GM21528 (cell line): Measurements from ENCODE around the gene IER5L.
"Not testable (repeated sequence)": the region's sequence is repeated elsewhere in the genome, so short reads cannot be mapped to it uniquely, and the experiment has no call there.

ENCODE experiments used
- ATAC-seq: cut with Tn5 transposase; IDR thresholded peaks from one replicate; pipeline ENCODE4 v1.9.1; 2021; ENCODE audit warnings: mild to moderate bottlenecking, moderate library complexity; ENCODE audit not compliant: unreplicated experiment, low FRiP score

Gene IER5L

DNA sequence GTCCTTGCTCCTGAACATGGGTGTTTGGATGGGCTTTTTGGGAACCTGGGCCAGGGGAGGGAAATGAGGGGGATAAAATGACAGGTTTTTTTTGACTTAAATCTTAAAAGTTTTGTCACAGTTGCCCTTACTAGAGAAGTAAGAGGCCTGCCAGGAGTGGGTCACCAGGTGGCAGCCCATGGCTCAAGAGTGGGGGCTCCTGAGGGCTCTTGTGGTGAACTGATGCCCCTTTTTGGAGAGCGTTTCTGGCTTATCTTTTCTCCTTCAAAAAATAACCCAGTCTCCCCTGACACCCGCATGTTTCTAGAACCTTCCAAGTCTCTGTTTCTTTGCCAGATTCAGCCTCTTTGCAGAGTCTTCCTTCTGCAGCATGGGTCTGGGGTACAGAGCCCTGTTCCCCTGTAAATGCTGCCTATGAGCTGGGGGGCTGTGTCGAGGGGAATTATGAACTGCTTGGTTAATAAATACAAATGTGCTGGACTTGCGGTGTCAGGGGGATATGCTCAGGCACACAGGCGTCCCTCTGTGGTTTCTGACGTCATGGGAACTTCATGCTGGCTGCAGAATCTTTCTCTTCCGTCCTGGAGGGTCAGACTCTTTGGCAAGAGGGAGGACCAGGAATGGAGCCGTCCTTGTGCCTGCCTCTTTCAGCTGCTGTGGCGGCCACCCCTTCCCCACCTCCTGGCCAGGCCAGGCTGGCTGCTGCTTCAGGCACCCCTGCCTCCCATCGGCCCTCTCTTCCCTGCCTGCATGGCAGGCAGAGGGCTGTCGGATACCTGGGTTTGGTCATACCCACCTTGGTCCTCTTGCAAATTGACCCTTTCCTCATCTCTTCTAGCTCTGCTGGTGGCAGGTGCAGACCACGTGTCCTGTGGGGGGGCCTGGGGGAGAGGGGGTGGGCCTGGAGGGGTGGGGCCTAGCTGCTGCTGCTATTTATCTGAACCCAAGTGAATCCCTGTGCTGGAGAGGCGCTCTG lies 36.7 kb downstream of the IER5L start:
- no peak for ATAC-seq

- ATAC-seq = peak; percentile 16
These were observed 37.5 kb downstream of the IER5L start for GRCh38 chr9:129140397-129141065.

DNA sequence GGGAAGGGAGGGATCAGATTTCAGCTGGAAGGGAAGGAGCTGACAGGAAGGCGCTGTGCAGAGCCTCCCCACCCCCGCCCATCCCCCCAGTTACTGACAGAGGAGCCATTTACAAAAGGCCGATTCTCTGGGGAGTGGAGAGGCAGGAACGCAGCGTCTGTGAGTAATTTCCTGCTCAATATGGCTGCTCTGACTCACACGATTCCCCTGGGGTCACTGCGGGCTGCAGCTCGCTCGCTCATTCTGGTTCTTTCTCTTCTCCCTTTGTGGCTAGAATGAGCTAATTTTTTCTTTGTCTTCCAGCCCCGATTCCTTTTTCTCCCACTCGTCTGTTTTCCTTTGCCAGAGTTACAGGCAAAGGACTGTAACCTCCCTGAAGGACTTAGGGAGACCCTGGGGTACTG lies 38.1 kb downstream of the IER5L start:
- ATAC-seq = peak; percentile 50

DNA sequence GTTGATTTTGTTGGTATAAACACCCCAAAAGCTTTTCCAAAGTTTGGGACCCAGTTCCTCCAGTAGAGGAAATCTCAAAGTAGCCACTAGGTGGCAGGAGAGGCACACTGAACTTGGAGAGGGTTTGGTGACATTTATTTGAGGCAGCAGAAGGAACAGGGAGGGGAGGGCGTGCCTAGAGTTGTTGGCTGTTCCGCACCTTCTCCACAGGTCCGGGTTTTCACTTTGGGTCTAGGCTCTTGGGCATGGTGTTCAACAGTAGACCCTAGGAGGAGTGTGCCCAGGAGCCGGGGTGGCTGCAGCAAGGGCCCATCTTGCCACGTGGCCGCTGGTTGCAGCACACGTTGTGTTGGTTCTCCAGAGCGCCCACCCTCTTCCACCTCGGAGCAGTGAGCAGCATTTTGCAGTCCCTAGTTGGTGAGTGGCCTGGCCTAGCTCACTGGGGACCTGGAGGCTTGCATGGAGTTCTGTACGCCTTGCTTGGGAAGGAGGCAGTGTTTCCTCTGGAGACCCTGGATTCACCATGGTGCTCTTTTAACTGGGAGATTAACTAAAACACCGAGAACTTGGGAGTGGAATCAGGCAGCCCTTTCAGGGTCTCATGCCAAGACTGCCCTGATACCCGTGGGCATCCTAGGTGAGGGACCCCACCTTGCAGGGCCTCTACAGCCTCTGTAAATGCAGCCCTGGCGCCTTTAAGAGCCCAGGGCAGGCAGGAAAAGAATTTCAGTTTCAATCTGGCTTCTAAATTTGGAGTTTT lies 38.6 kb downstream of the IER5L start:
- ATAC-seq = peak; percentile 33

GRCh38 chr9:129138476-129139232 lies 39.4 kb downstream of the IER5L start:
- no peak for ATAC-seq

DNA sequence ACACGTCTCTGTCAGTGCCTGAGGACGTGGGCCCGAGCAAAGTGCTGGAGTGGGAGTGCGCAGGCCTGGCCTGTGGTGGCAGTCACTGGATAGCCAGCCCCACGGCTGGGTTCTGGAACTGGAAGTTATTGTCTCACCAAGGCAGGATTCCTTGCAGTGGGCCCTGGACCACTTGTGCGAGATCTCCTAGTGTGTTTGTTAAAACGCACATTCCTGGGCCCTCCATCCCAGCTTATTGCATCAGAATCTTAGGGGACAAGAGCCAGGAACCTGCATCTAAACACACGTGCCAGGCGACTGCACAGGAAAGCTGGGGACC lies 40.0 kb downstream of the IER5L start:
- no peak for ATAC-seq

- no peak for ATAC-seq
These were observed 40.5 kb downstream of the IER5L start for GRCh38 chr9:129137292-129138143.

GRCh38 chr9:129136446-129137035 lies 41.5 kb downstream of the IER5L start:
- no peak for ATAC-seq

GRCh38 chr9:129135476-129135875 lies 42.6 kb downstream of the IER5L start:
- no peak for ATAC-seq

DNA sequence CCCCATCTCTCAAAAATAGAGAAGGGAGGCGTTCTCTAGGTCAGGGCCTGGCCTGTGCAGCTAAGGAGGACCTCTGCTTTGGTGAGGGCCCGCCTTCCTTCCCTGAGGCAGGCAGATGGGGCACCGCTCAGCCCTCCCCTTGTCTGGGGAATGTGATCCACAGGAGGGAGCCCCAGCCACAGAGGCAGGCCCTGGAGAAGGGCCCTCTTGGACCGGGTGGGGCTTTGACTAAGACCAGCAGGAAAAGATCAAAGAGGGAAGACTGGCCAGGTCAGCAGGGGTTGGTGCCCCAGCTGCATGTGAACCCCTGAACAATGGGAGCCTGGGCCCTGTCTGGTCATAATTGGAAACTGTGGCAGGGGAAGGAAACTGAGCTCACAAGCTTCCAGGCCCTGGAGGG lies 45.0 kb downstream of the IER5L start:
- no peak for ATAC-seq

- no peak for ATAC-seq
These were observed 46.5 kb downstream of the IER5L start for GRCh38 chr9:129131300-129132145.

GRCh38 chr9:129130791-129131190 lies 47.3 kb downstream of the IER5L start:
- ATAC-seq = no peak

- not testable (repeated sequence) for ATAC-seq
These were observed 47.8 kb downstream of the IER5L start for GRCh38 chr9:129130271-129130670.

DNA sequence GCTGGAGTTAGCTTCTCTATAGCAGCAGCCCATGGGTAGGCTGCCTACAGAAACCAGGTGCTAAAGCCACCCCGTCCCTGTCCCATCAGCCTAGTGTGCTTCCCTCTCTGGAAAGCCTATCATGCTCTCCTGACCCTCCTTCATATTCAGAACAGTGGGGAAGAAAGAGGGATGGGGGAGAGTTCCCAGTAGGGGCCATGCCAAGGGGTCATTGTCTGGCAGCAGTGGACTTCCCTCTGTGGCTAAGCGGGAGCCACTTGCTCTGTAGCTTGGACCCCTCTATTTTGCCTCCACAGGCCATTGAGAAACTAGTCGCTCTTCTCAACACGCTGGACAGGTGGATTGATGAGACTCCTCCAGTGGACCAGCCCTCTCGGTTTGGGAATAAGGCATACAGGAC lies 49.4 kb downstream of the IER5L start:
- no peak for ATAC-seq

DNA sequence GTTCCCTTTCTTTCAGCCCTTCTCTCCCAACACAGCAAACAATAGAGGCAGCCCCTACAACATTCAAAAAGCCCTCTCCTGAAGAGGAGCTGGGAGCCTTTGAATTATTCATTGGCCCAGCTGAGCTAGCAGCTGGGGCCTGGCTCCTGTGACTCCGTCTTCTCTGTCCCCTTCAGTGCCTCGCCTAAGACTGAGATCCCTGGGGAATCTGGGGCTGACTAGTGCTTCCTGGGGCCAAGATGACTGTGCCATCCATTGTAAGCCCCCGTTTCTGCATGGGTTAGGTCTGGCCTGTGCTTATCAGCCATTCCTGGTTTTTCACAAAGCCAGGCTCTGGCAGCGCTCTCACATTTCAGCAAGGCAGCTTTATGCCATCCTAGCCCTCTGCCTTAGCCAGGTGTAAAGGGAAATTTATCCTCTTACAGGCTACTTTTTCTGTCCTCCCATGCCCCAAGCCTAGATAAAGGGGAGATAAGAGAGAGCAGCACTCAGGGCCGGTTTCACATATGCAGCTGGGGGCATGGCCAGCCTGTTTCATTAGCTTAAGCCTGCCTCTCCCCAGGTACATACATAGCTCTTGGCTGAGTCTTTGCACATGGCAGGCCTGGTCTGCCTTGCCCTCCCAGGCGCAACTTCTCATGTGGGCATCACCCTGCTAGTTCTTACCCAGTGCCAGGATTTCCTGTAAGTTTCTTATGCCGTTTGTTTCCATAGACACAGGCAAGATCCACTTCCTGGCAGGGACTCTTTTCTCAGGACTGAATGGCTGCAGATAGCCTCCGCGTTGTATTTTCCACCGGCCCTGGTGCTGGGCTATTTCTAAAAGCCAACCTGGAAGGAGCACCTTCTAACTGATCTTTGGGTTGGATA lies 51.1 kb downstream of the IER5L start:
- no peak for ATAC-seq
